ENCODE data around the gene UMAD1.
A peak's percentile ranks its signal among the peaks of the same experiment; 100 is the strongest.

UMAD1 gene

DNA sequence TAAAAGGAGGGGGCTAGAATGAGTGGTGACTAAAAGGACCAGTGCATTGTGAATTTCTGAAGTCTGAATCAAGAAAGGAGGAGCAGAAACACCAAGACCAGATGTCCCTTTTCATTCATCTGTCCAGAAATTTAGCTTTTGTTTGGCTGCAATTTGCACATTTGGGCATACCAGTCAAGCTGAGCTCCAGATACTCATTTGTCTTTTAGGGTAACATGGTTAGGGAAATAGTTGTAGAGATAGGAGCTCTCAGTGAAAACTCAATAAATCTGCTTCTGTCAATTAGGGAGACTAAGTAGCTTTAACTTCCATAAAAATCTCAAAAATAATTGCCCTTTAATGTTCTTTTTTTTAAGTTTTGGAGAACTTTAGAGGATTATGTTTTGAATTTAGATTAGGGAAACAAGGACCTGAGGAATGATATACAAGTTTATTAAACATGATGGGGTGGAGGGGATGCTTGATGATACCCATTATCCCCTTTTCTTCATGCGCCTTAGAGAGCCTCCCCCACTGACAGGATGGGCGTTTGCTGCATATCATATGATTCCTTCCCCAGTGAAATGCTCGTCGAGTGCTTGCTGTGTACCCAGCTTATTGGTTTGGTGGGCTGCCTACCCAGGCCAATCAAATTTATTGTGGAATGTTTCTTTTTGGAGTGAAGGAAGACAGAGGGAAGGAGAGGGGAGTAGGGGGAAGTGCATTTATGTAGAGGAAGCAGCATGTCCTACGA, 128.6 kb downstream of the UMAD1 start:
- Mint-ChIP-seq H3K27me3 (no peaks in the 10 kb centered on the region), H3K4me1 (ENCODE audit: low read depth) (peaks cover 41% of the 10 kb centered on the region), H3K36me3 (no peaks in the 10 kb centered on the region), H3K27ac (peak overlapping the region; percentile 16), H3K4me3 (no peak overlapping the region), H3K9me3 (ENCODE audit: low read depth) (no peaks in the 10 kb centered on the region)

GRCh38 chr7:7769710-7770627, 129.4 kb downstream of the UMAD1 start:
- H3K36me3 Mint-ChIP-seq: peaks cover 5% of the 10 kb centered on the region
- H3K4me1 Mint-ChIP-seq (ENCODE audit: low read depth): peaks cover 35% of the 10 kb centered on the region
- H3K9me3 Mint-ChIP-seq (ENCODE audit: low read depth): no peaks in the 10 kb centered on the region
- H3K27me3 Mint-ChIP-seq: no peaks in the 10 kb centered on the region
- peak overlapping the region; percentile 16 for H3K27ac Mint-ChIP-seq
- no peak overlapping the region for H3K4me3 Mint-ChIP-seq

- Mint-ChIP-seq H3K9me3 (ENCODE audit: low read depth) (no peaks in the 10 kb centered on the region), H3K27me3 (no peaks in the 10 kb centered on the region), H3K4me1 (ENCODE audit: low read depth) (peaks cover 28% of the 10 kb centered on the region), H3K36me3 (peaks cover 9% of the 10 kb centered on the region), H3K27ac (no peak overlapping the region), H3K4me3 (no peak overlapping the region)
Measured at GRCh38 chr7:7771452-7771851, 130.9 kb downstream of the UMAD1 start.

DNA sequence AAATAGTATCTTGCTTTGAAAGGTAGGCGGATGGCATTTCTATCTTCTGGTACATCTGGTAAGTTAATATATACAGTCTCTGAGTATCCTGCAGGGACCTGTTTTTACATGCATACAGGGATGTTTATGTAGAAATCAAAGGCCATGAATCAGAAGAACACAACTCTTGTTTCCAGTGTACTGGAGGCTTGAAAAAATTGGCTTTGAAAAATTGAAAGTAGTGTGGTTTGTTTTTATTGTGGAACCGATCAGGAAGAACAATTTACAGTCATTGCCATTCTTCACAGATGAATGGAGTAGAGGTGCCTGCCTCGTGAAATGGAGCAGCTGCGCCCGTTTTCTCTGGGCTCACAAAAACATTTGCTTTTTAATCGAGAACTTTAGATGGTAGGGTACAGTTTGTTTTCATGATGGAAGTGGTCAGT, 131.9 kb downstream of the UMAD1 start:
- H3K27ac Mint-ChIP-seq: peak overlapping the region; percentile 62
- no peaks in the 10 kb centered on the region for H3K9me3 Mint-ChIP-seq (ENCODE audit: low read depth)
- H3K27me3 Mint-ChIP-seq: no peaks in the 10 kb centered on the region
- peak overlapping the region; percentile 47 for H3K4me3 Mint-ChIP-seq
- H3K36me3 Mint-ChIP-seq: peaks cover 9% of the 10 kb centered on the region
- H3K4me1 Mint-ChIP-seq (ENCODE audit: low read depth): peaks cover 28% of the 10 kb centered on the region

- no peaks in the 10 kb centered on the region for H3K27me3 Mint-ChIP-seq
- peaks cover 28% of the 10 kb centered on the region for H3K4me1 Mint-ChIP-seq (ENCODE audit: low read depth)
- no peak overlapping the region for H3K4me3 Mint-ChIP-seq
- H3K36me3 Mint-ChIP-seq: peaks cover 9% of the 10 kb centered on the region
- no peaks in the 10 kb centered on the region for H3K9me3 Mint-ChIP-seq (ENCODE audit: low read depth)
- H3K27ac Mint-ChIP-seq: no peak overlapping the region
Measured at GRCh38 chr7:7773334-7774309, 133.1 kb downstream of the UMAD1 start.

DNA sequence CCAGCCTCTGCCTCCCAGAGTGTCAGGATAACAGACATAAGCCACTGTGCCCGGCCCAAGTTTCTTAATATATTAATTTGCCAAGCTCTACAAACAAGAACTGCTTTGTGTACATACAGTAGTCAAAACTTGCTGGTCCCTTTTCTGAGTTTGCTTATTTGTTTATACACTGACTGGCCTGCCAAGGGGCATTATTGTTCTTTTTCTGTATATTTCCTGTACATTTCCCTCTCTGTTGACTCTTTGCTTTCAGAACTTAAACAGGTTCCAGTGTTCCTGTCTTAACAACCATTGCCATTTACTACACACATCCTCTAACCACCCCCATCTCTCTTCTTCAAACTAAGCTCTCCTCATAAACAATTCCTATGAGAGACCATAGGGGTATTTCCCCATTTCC, 139.3 kb downstream of the UMAD1 start:
- Mint-ChIP-seq H3K27ac (no peak overlapping the region), H3K4me3 (no peak overlapping the region), H3K9me3 (ENCODE audit: low read depth) (no peaks in the 10 kb centered on the region), H3K4me1 (ENCODE audit: low read depth) (peaks cover 12% of the 10 kb centered on the region), H3K36me3 (peaks cover 9% of the 10 kb centered on the region), H3K27me3 (no peaks in the 10 kb centered on the region)

- Mint-ChIP-seq H3K4me3 (no peak overlapping the region), H3K27ac (no peak overlapping the region), H3K9me3 (ENCODE audit: low read depth) (no peaks in the 10 kb centered on the region), H3K36me3 (peaks cover 7% of the 10 kb centered on the region), H3K4me1 (ENCODE audit: low read depth) (peaks cover 14% of the 10 kb centered on the region), H3K27me3 (no peaks in the 10 kb centered on the region)
Measured at GRCh38 chr7:7783001-7783400, 142.4 kb downstream of the UMAD1 start.

DNA sequence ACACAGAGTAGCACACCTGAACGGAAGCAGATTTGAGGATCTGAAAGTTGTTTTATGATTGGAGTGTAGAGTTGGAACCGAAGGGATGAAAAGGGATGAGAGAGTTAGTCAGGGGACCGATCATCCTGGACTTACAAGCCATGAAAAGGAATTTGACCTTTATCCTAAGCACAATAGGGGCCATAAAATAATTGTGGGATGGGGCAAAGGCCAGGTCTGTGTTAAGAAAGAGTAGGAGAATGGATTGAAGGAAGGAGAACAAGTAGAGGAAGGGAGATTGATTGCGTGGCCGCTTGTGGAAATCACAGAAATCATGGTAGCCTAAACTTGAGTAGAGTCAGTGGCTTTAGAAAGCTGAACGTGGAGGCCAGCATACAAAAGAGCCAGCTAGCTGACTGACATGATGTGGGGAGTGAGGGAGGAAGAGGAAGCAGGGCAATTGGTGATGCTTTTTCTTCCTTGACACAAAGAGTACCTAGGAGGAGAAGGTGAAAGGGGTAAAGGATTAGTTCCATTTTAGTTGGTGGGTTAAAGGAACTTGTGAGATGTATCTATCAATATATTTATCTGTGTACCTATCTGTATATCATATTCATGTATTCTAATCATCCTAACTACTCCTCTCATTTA, 144.9 kb downstream of the UMAD1 start:
- Mint-ChIP-seq H3K4me3 (no peak overlapping the region), H3K36me3 (peaks cover 9% of the 10 kb centered on the region), H3K4me1 (ENCODE audit: low read depth) (peaks cover 8% of the 10 kb centered on the region), H3K27ac (no peak overlapping the region), H3K9me3 (ENCODE audit: low read depth) (no peaks in the 10 kb centered on the region), H3K27me3 (no peaks in the 10 kb centered on the region)

DNA sequence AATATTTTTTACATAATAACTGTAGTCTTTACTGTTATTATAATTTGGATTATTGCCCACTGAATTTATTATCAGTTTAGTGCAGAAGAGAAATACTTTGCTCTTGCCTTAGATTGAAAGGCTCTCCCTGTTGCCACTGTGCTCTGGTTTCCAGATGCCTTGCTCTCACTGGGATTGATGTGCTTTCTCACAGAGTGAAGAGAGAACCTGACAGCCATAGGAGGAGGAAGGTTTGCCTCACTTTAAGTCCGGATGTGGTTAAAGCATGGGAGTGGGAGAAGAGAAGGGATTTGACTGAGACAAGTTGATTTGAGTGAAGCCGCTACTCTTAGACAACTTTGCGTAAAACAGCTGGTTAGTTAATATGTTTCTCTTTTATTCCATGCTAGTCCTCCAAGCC, 146.0 kb downstream of the UMAD1 start:
- peaks cover 7% of the 10 kb centered on the region for H3K4me1 Mint-ChIP-seq (ENCODE audit: low read depth)
- H3K27me3 Mint-ChIP-seq: no peaks in the 10 kb centered on the region
- H3K4me3 Mint-ChIP-seq: no peak overlapping the region
- H3K27ac Mint-ChIP-seq: no peak overlapping the region
- no peaks in the 10 kb centered on the region for H3K9me3 Mint-ChIP-seq (ENCODE audit: low read depth)
- H3K36me3 Mint-ChIP-seq: peaks cover 9% of the 10 kb centered on the region

- Mint-ChIP-seq H3K36me3 (peaks cover 19% of the 10 kb centered on the region), H3K4me3 (no peak overlapping the region), H3K4me1 (ENCODE audit: low read depth) (peaks cover 6% of the 10 kb centered on the region), H3K27me3 (no peaks in the 10 kb centered on the region), H3K9me3 (ENCODE audit: low read depth) (no peaks in the 10 kb centered on the region), H3K27ac (peak overlapping the region; percentile 17)
Measured at GRCh38 chr7:7789551-7789988, 149.0 kb downstream of the UMAD1 start.

DNA sequence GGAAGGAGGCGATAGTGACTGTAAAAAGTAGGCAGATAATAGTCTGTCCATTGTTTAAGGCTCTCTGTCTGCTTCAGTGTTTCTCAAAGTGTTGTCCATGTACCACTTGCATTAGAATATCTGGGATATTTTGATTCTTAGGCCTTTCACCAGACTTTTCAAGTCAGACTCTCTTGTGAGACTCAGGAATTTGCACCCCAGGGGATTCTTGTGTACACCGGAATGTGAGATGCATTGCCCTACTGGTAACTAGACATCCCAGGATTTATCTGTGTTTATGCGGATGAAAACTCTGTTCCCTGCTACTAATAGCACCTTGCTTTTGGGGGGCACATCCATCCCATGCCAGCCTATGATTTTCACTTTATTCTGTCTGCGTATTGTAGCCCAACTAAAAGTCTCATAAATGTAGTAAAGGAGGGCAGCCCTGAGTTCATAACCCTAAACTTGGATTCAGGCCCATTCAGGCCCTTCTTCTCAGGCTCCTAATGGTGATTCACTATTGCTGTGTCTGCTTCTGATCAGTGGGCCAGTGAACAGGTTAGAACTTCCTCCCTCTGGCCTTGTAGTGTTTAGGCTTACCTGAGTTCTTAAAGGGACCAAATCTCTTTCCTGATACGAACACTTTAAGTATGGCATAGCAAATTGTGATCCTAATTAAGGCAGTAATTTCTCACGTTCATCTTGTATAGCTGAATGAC, 149.6 kb downstream of the UMAD1 start:
- peaks cover 21% of the 10 kb centered on the region for H3K36me3 Mint-ChIP-seq
- no peak overlapping the region for H3K4me3 Mint-ChIP-seq
- no peak overlapping the region for H3K27ac Mint-ChIP-seq
- no peaks in the 10 kb centered on the region for H3K9me3 Mint-ChIP-seq (ENCODE audit: low read depth)
- no peaks in the 10 kb centered on the region for H3K27me3 Mint-ChIP-seq
- peaks cover 6% of the 10 kb centered on the region for H3K4me1 Mint-ChIP-seq (ENCODE audit: low read depth)

DNA sequence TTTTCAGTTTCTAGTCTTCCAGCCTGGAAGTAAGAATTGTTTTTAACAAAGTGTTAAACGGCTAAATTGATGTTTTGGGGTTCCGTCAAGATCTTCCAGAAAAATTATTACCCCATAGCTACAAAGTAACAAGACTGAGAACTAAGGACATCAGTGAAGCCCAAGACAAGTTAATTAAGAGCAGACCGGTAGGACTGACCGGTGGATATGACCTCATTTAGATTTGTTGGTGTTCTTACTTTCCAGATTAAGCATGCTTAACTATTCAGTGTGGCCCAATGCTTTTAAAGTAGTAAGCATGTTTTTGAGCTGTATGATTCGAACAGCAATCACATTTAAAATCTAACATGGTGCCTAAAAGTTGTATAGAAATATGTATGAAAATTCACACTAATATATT, 151.0 kb downstream of the UMAD1 start:
- Mint-ChIP-seq H3K27ac (no peak overlapping the region), H3K36me3 (peaks cover 28% of the 10 kb centered on the region), H3K4me1 (ENCODE audit: low read depth) (peaks cover 3% of the 10 kb centered on the region)

DNA sequence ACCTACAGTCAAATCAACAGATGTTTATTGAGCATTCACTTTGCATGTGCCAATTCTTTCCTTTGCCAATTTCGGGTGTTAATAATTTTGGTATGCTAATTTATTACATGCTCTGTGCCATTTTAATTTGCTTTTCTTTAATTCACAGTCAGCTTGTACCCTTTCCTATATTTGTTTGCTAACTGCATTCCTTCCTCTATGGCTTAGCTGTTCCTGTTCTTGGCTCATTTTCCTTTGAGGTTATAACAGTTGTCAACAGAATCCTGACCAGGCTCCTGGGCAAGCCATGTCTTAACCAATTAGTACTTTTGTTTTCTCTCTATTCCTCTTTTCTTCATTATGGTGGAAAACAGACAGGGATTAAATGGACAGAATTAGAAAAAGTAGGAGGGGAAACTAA, 151.5 kb downstream of the UMAD1 start:
- no peak overlapping the region for H3K27ac Mint-ChIP-seq
- H3K27me3 Mint-ChIP-seq: no peaks in the 10 kb centered on the region
- H3K4me1 Mint-ChIP-seq (ENCODE audit: low read depth): peaks cover 3% of the 10 kb centered on the region
- H3K4me3 Mint-ChIP-seq: no peak overlapping the region
- peaks cover 4% of the 10 kb centered on the region for H3K9me3 Mint-ChIP-seq (ENCODE audit: low read depth)
- peaks cover 33% of the 10 kb centered on the region for H3K36me3 Mint-ChIP-seq

More for the DNA sequence above, 151.0 kb downstream of the UMAD1 start:
- no peaks in the 10 kb centered on the region for H3K27me3 Mint-ChIP-seq
- H3K9me3 Mint-ChIP-seq (ENCODE audit: low read depth): no peaks in the 10 kb centered on the region
- H3K4me3 Mint-ChIP-seq: no peak overlapping the region

DNA sequence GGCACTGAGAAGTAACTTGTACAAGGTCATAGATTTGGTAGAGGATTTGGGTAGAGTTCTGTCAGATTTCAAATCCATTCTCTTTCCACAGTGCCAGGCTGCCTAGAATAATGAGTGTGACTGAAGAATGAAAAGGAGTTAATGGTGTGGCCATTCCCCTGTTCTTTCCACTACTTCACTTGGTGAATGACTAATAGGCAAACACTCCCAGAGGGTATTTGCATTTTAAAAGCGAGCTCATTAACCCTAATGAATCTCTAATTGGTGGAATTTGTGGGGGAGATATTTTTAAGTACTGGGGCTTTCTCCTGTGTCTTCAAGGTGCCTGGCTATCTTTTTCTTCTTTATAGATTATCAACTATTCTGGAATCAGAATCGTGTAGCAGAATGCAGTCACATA, 152.7 kb downstream of the UMAD1 start:
- Mint-ChIP-seq H3K4me3 (no peak overlapping the region), H3K36me3 (peaks cover 37% of the 10 kb centered on the region), H3K27ac (no peak overlapping the region), H3K27me3 (no peaks in the 10 kb centered on the region), H3K9me3 (ENCODE audit: low read depth) (peaks cover 4% of the 10 kb centered on the region), H3K4me1 (ENCODE audit: low read depth) (peaks cover 3% of the 10 kb centered on the region)

Measured in activated naive CD8-positive, alpha-beta T cell (primary cell).